IMR-90 (cell line): ENCODE measurements around the gene LTF. TPM values are rescaled to one million over a fixed set of nuclear protein-coding genes. Genes with fewer than 3 reads are reported as not detected.

Source experiments
- ATAC-seq: fragments of 200-7000 bp; cut with Tn5 transposase; 2 replicates; pipeline ENCODE4 v1.9.1; 2020; ENCODE audit warnings: low read depth, mild to moderate bottlenecking, moderate library complexity
- BruUV-seq: library from RNA; stranded (reverse); fragments of 400-500 nt; replicated peaks from 2 replicates; lab custom pipeline; 2021; lab: Mats Ljungman, UMichigan
- CTCF ChIA-PET: fragments of 300-600 bp; formaldehyde crosslinking; extraction: SDS; loops from one replicate; lab custom pipeline; 2021; ENCODE audit warnings: antibody characterized with exemption; lab: Yijun Ruan, JAX
- POLR2A ChIA-PET: fragments of 300-600 bp; sonication (Branson Sonifier 250); formaldehyde crosslinking; loops from one replicate; lab custom pipeline; 2022; ENCODE audit warnings: antibody characterized with exemption; ENCODE audit not compliant: unreplicated experiment; lab: Charles Lee
- DNase-seq: peaks from one replicate; pipeline ENCODE4 v3.0.0; 2013
- H2AFZ ChIP-seq: replicated peaks from 2 replicates; pipeline ENCODE3; 2013; ENCODE audit warnings: low read length, mild to moderate bottlenecking; ENCODE audit not compliant: poor library complexity
- H2AK5ac ChIP-seq: 2 replicates; pipeline ENCODE4 v1.6.1; 2013; ENCODE audit warnings: low read depth, low read length, inconsistent platforms
- H2AK9ac ChIP-seq: replicated peaks from 2 replicates; pipeline ENCODE3; 2013; ENCODE audit warnings: mild to moderate bottlenecking, low read depth, low read length, moderate library complexity; ENCODE audit not compliant: poor library complexity
- H2BK120ac ChIP-seq: 2 replicates; pipeline ENCODE4 v1.6.1; 2013; ENCODE audit warnings: low read depth, low read length, inconsistent platforms
- H2BK15ac ChIP-seq: 3 replicates; pipeline ENCODE4 v1.6.1; 2013; ENCODE audit warnings: low read depth, low read length, inconsistent platforms
- H2BK20ac ChIP-seq: 2 replicates; pipeline ENCODE4 v1.6.1; 2013; ENCODE audit warnings: low read depth, mild to moderate bottlenecking, inconsistent platforms, low read length, moderate library complexity
- H2BK5ac ChIP-seq: 2 replicates; pipeline ENCODE4 v1.6.1; 2013; ENCODE audit warnings: mild to moderate bottlenecking, low read depth, low read length, inconsistent platforms; ENCODE audit not compliant: poor library complexity, severe bottlenecking
- H3K14ac ChIP-seq: replicated peaks from 2 replicates; pipeline ENCODE4 v1.6.1; 2013; ENCODE audit warnings: low read depth, low read length, inconsistent platforms
- H3K18ac ChIP-seq: 2 replicates; pipeline ENCODE4 v1.6.1; 2013; ENCODE audit warnings: low read depth, low read length, control low read depth
- H3K23ac ChIP-seq: 2 replicates; pipeline ENCODE4 v1.6.1; 2013; ENCODE audit warnings: low read depth, low read length, inconsistent platforms
- H3K27ac ChIP-seq: 2 replicates; pipeline ENCODE4 v1.5.1; 2013; ENCODE audit warnings: mild to moderate bottlenecking, control low read depth, low read length; ENCODE audit not compliant: insufficient read depth
- H3K27me3 ChIP-seq: 2 replicates; pipeline ENCODE4 v1.6.1; 2013; ENCODE audit warnings: low read length; ENCODE audit not compliant: control insufficient read depth, insufficient read depth
- H3K36me3 ChIP-seq: 2 replicates; pipeline ENCODE4 v1.6.1; 2013; ENCODE audit warnings: low read length, mixed read lengths; ENCODE audit not compliant: control insufficient read depth, insufficient read depth
- H3K4ac ChIP-seq: 2 replicates; pipeline ENCODE4 v1.6.1; 2013; ENCODE audit warnings: low read depth, low read length, inconsistent platforms
- H3K4me1 ChIP-seq: 2 replicates; pipeline ENCODE4 v1.6.1; 2013; ENCODE audit warnings: low read length, mixed read lengths; ENCODE audit not compliant: control insufficient read depth, insufficient read depth
- H3K4me2 ChIP-seq: 2 replicates; pipeline ENCODE4 v1.6.1; 2013; ENCODE audit warnings: low read depth, mild to moderate bottlenecking, control low read depth, low read length, moderate library complexity
- H3K4me3 ChIP-seq: 2 replicates; pipeline ENCODE4 v1.5.1; 2013; ENCODE audit warnings: low read depth, mild to moderate bottlenecking, control low read depth, low read length, moderate library complexity; ENCODE audit not compliant: insufficient read depth
- H3K56ac ChIP-seq: 2 replicates; pipeline ENCODE4 v1.6.1; 2013; ENCODE audit warnings: low read length, inconsistent platforms; ENCODE audit not compliant: insufficient read depth; ENCODE audit errors: extremely low read depth
- H3K79me1 ChIP-seq, 2 experiments: 2 replicates each; pipeline ENCODE4 v1.6.1; 2013; ENCODE audit warnings: low read length in 2 of 2, inconsistent platforms in 1 of 2, low read depth in 1 of 2
- H3K9ac ChIP-seq: 2 replicates; pipeline ENCODE4 v1.6.1; 2013; ENCODE audit warnings: low read depth, low read length, control low read depth
- H3K9me1 ChIP-seq: 2 replicates; pipeline ENCODE4 v1.6.1; 2013; ENCODE audit warnings: low read length, inconsistent platforms; ENCODE audit not compliant: insufficient read depth
- H3K9me3 ChIP-seq: 2 replicates; pipeline ENCODE4 v1.6.1; 2013; ENCODE audit warnings: low read length; ENCODE audit not compliant: control insufficient read depth, insufficient read depth
- H4K20me1 ChIP-seq: 2 replicates; pipeline ENCODE4 v1.6.1; 2013; ENCODE audit warnings: low read length, inconsistent platforms; ENCODE audit not compliant: insufficient read depth
- H4K5ac ChIP-seq: 2 replicates; pipeline ENCODE4 v1.6.1; 2013; ENCODE audit warnings: mild to moderate bottlenecking, low read depth, low read length, control low read depth
- H4K8ac ChIP-seq, 2 experiments: 2 replicates each; pipeline ENCODE4 v1.6.1; 2013; ENCODE audit warnings: low read depth in 2 of 2, low read length in 2 of 2, control low read depth in 1 of 2, inconsistent platforms in 1 of 2
- H4K91ac ChIP-seq: 2 replicates; pipeline ENCODE4 v1.6.1; 2013; ENCODE audit warnings: low read depth, low read length, inconsistent platforms; ENCODE audit not compliant: insufficient read depth
- BHLHE40 ChIP-seq: fragments of 150-350 bp; IDR thresholded peaks from 2 replicates; pipeline ENCODE4 v1.6.1; 2016; ENCODE audit warnings: mild to moderate bottlenecking, low read depth, low read length
- CEBPB ChIP-seq: IDR thresholded peaks from 2 replicates; pipeline ENCODE4 v1.6.1; 2012; ENCODE audit warnings: low read depth, low read length, improper control_type of control experiment
- CHD1 ChIP-seq: IDR thresholded peaks from 2 replicates; pipeline ENCODE4 v1.6.1; 2012; ENCODE audit warnings: low read depth, low read length, improper control_type of control experiment
- CTCF ChIP-seq: conservative IDR thresholded peaks from 2 replicates; pipeline ENCODE4 v1.5.1; 2012; ENCODE audit warnings: mild to moderate bottlenecking, low read depth, low read length, improper control_type of control experiment
- ELK1 ChIP-seq: fragments of 150-350 bp; IDR thresholded peaks from 2 replicates; pipeline ENCODE4 v1.6.1; 2016; ENCODE audit warnings: low read depth, mild to moderate bottlenecking, low read length, moderate library complexity, borderline replicate concordance
- FOS ChIP-seq: fragments of 150-350 bp; IDR thresholded peaks from 2 replicates; pipeline ENCODE4 v1.6.1; 2016; ENCODE audit warnings: low read depth, low read length
- MAFK ChIP-seq: IDR thresholded peaks from 2 replicates; pipeline ENCODE4 v1.6.1; 2012; ENCODE audit warnings: low read depth, low read length, improper control_type of control experiment
- MAZ ChIP-seq: IDR thresholded peaks from 2 replicates; pipeline ENCODE4 v1.6.1; 2012; ENCODE audit warnings: low read depth, mild to moderate bottlenecking, low read length, improper control_type of control experiment, moderate library complexity, borderline replicate concordance
- MXI1 ChIP-seq: IDR thresholded peaks from 2 replicates; pipeline ENCODE4 v1.6.1; 2012; ENCODE audit warnings: low read depth, mild to moderate bottlenecking, low read length, moderate library complexity, borderline replicate concordance
- NFE2L2 ChIP-seq: fragments of 150-350 bp; IDR thresholded peaks from 2 replicates; pipeline ENCODE4 v1.6.1; 2016; ENCODE audit warnings: low read depth, mild to moderate bottlenecking, low read length
- POLR2A ChIP-seq: IDR thresholded peaks from 2 replicates; pipeline ENCODE4 v1.6.1; 2012; ENCODE audit warnings: mild to moderate bottlenecking, low read depth, low read length
- RAD21 ChIP-seq: IDR thresholded peaks from 2 replicates; pipeline ENCODE4 v1.6.1; 2012; ENCODE audit warnings: low read length, improper control_type of control experiment
- RCOR1 ChIP-seq: IDR thresholded peaks from 2 replicates; pipeline ENCODE4 v1.6.1; 2012; ENCODE audit warnings: mild to moderate bottlenecking, low read length, improper control_type of control experiment; ENCODE audit not compliant: insufficient replicate concordance
- RFX5 ChIP-seq: IDR thresholded peaks from 2 replicates; pipeline ENCODE4 v1.8.0; 2012; ENCODE audit warnings: low read depth, mild to moderate bottlenecking, low read length, moderate library complexity
- SMC3 ChIP-seq: fragments of 150-350 bp; IDR thresholded peaks from 2 replicates; pipeline ENCODE4 v1.6.1; 2016; ENCODE audit warnings: low read depth, mild to moderate bottlenecking, antibody characterized with exemption, low read length, moderate library complexity
- USF2 ChIP-seq: fragments of 150-350 bp; IDR thresholded peaks from 2 replicates; pipeline ENCODE4 v1.6.1; 2017; ENCODE audit warnings: mild to moderate bottlenecking, antibody characterized with exemption, low read length, low read depth
- WGBS, 2 experiments: methylation state at CpG; one replicate each; pipeline versions ENCODE4 v1.1.5 to v1.1.7; 2013; ENCODE audit warnings: missing lambda C conversion rate in 2 of 2; ENCODE audit not compliant: insufficient read length in 1 of 2; ENCODE audit errors: extremely low coverage in 2 of 2; 5-methylcytosine and 5-hydroxymethylcytosine counted together
- dilution Hi-C: fragments of 300-500 bp; cut with HindIII; formaldehyde crosslinking; loops from one replicate; pipeline ENCODE4 v1.14.3; 2018; ENCODE audit warnings: low sequenced_read_pairs; ENCODE audit not compliant: unreplicated experiment
- in situ Hi-C: fragments of 300-500 bp; cut with MboI; formaldehyde crosslinking; loops from 3 replicates; pipeline ENCODE4 v1.14.3; 2019; ENCODE audit warnings: low sequenced_read_pairs, inconsistent platforms, mixed read lengths
- intact Hi-C: fragments of 100-400 bp; cut with micrococcal nuclease; formaldehyde crosslinking; loops from 2 replicates; pipeline ENCODE4 v1.10.0; 2022
- polyA plus RNA-seq, 3 experiments: library from polyadenylated mRNA; depleted of rRNA; stranded (reverse); fragments of >200 nt; gene quantifications; 2 replicates each; pipeline ENCODE4 v1.2.3, GENCODE V29; 2012; ENCODE audit warnings: low replicate concordance in 1 of 3
- total RNA-seq: library from RNA; depleted of rRNA; stranded (reverse); fragments of >200 nt; gene quantifications from 2 replicates; pipeline ENCODE4 v1.2.3, GENCODE V29; 2012

The LTF gene
- total and polyA plus RNA-seq, 2 of the 4 experiments (the other 2 are of a cell fraction): not detected

GRCh38 chr3:46433841-46434240 lies 30.9 kb downstream of the LTF start:
- H3K79me1 ChIP-seq: no peaks in the 10 kb centered on the region
- no peak overlapping the region for H3K18ac ChIP-seq
- no peak overlapping the region for H3K56ac ChIP-seq
- no peak overlapping the region for H4K5ac ChIP-seq
- dilution Hi-C loops (no loop called here), intact Hi-C loops (no loop called here), in situ Hi-C loops (no loop called here)
- ChIA-PET POLR2A (no interaction called here), CTCF (interaction anchor here (0.5 kb wide), 1 partner anchor 9 kb away, joined by 4 read pairs; no protein-coding TSS in a partner anchor)
- H2BK20ac ChIP-seq: no peak overlapping the region
- no peak overlapping the region for H3K4ac ChIP-seq
- H2BK5ac ChIP-seq: no peak overlapping the region
- no peak overlapping the region for H3K14ac ChIP-seq
- ATAC-seq: no peak
- H3K4me1 ChIP-seq: no peaks in the 10 kb centered on the region
- no peaks in the 10 kb centered on the region for H4K20me1 ChIP-seq
- H3K23ac ChIP-seq: no peak overlapping the region
- WGBS, 2 experiments: no CpG with 5 or more reads among the region's 1 CpG
- no peak overlapping the region for H3K4me3 ChIP-seq
- H3K9me3 ChIP-seq: no peaks in the 10 kb centered on the region; the same call in 1 of the 2 replicates
- H3K9me1 ChIP-seq: no peaks in the 10 kb centered on the region
- peaks cover 21% of the 10 kb centered on the region for H3K27me3 ChIP-seq
- no peak overlapping the region for H4K91ac ChIP-seq
- TF ChIP-seq ELK1: no peak
- TF ChIP-seq CEBPB: no peak
- TF ChIP-seq NFE2L2: no peak
- TF ChIP-seq CTCF: no peak
- no peak for TF ChIP-seq MAZ
- TF ChIP-seq SMC3: no peak
- no peak for TF ChIP-seq RAD21
- no peak for TF ChIP-seq RCOR1
- no peak for TF ChIP-seq MAFK
- TF ChIP-seq POLR2A: no peak
- TF ChIP-seq USF2: no peak
- no peak for TF ChIP-seq FOS
- no peak for TF ChIP-seq RFX5
- no peak for TF ChIP-seq MXI1
- no peak for TF ChIP-seq CHD1
- no peak for TF ChIP-seq BHLHE40
- H2BK15ac ChIP-seq: no peak overlapping the region
- no peak overlapping the region for H3K27ac ChIP-seq
- H2AK5ac ChIP-seq: no peak overlapping the region
- no peak overlapping the region for H2BK120ac ChIP-seq
- H2AFZ ChIP-seq: no peak overlapping the region
- H3K36me3 ChIP-seq: no peaks in the 10 kb centered on the region
- no peak overlapping the region for H3K4me2 ChIP-seq
- no peak overlapping the region for H4K8ac ChIP-seq
- no TSS peak for BruUV-seq
- no peak overlapping the region for H2AK9ac ChIP-seq
- no peak for DNase-seq
- no peak overlapping the region for H3K9ac ChIP-seq
